ENCODE data around the gene CARD6.
"Not testable (repeated sequence)": the region's sequence is repeated elsewhere in the genome, so short reads cannot be mapped to it uniquely, and the experiment has no call there.

The CARD6 gene

DNA sequence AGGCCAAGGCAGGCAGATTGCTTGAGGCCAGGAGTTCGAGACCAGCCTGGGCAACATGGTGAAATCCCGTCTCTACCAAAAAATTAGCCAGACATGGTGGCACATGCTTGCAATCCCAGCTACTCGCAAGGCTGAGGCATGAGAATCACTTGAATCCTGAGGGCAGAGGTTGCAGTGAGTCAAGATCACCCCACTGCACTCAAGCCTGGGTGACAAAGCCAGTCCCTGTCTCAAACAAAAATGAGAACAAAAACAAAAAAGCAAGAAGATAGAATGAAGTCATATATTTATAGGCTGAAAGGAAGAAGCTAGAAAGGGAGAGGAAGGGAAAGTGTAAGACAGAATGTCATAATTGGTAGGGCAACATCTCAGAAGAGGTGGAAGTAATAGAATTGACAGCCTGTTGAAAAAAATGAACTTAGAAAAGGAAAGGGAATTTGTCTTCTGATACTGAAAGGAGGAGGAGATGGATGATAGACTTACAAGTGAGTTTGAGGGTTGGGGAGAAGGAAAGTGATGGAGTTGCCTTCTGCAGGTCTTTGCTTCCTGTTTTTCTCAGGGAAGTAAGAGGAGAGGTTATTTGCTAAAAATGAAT is 32.2 kb downstream of the CARD6 start:
- no peak for DNase-seq

DNA sequence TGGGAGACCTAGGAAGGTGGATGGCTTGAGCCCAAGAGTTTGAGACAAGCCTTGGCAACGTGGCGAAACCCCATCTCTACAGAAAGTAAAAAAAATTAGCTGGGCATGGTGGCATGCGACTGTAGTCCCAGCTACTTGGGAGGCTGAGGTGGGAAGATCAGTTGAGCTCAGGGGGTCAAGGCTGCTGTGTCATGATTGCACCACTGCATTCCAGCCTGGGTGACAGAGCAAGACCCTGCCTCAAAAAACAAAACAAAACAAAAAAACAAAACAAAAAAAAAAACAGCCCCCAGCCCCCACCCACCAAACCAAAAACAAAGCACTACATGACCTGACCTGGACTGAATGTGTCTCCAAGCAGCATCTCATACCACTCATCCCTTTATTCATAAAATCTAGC is 34.8 kb downstream of the CARD6 start:
- no peak for DNase-seq

DNA sequence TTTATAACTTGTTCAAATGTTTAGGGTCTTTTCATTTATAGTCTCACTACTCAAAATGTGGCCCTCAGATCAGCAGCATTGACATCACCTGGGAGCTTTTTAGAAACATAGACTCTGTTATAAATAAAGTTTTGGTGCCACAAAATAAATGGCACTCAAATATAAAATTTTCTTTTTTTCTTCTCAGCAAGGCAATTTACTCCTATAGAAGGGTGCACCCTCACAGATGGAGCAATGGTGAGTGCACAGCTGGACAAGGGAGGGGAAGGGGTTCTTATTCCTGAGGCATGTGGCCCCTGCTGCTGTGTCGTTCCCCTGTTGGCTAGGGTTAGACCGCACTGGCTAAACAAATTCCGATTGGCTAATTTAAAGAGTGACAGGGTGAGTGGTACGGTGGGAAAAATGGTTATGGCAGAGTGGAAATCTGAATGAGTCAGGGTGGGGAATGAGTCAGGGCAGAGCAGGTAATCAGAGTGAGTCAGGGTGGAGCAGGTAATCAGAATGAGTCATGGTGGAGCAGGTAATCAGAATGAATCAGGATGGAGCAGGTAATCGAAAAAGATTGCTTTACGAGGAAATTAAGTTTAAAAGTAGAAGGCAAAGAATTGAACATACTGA is 36.3 kb downstream of the CARD6 start:
- DNase-seq: no peak

DNA sequence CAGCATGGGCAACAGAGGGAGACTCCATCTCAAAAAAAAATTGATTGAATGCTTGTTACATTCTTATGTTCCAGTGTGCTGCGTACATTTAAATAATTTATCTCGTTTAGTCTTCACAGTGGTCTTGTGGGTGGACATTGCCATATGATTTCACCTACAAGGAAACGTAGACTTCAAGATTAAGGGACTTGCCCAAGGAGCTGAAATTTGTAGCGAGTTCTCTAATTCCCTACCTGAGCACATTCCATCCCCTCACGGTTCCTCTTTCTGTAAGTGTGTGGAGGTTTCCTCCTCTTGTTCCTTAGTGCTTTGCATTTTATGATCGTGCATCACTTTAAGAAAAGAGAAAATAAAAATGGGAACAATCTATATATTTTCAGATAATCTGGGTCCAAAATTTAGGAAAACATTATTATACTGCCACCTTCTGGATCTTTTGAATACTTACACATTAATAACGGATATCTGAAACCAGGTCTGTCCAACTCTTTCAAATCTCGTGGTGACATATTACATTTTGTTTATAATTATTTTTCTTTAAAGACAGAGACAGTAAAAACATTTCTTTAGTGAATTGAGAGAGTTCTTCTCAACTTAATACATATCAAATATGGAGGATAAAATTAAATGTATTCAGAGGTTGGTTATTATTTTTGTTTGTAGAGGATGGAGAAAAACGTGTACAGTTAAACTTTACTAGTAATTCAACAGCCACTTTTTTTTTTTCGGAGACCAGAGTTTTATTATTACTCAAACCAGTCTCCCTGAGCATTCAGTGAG is 38.2 kb downstream of the CARD6 start:
- DNase-seq: no peak

DNA sequence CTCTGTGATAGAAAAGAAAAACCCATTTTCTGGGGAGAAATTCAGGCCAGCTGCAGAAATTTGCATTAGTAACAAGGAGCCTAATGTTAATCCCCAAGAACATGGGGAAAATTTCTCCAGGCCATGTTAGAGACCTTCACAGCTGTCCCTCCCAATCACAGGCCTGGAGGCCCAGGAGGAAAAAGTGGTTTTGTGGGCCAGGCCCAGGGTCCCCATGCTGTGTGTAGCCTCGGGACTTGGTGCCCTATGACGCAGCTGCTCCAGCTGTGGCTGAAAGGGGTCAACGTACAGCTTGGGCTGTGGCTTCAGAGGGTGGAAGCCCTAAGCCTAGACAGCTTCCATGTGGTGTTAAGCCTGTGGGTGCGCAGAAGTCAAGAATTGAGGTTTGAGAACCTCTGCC is 41.1 kb downstream of the CARD6 start:
- no peak for DNase-seq

DNA sequence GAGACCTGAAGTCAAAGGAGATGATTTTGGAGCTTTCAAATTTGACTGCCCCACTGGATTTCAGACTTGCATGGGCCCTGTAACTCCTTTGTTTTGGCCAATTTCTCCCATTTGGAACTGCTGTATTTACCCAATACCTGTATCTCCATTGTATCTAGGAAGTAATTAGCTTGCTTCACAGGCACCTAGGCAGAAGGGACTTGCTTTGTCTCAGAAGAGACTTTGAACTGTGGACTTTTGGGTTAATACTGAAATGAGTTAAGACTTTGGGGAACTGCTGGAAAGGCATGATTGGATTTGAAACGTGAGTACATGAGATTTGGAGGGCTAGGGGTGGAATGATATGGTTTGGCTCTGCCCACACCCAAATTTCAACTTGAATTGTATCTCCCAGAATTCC is 41.9 kb downstream of the CARD6 start:
- DNase-seq: not testable (repeated sequence)

DNA sequence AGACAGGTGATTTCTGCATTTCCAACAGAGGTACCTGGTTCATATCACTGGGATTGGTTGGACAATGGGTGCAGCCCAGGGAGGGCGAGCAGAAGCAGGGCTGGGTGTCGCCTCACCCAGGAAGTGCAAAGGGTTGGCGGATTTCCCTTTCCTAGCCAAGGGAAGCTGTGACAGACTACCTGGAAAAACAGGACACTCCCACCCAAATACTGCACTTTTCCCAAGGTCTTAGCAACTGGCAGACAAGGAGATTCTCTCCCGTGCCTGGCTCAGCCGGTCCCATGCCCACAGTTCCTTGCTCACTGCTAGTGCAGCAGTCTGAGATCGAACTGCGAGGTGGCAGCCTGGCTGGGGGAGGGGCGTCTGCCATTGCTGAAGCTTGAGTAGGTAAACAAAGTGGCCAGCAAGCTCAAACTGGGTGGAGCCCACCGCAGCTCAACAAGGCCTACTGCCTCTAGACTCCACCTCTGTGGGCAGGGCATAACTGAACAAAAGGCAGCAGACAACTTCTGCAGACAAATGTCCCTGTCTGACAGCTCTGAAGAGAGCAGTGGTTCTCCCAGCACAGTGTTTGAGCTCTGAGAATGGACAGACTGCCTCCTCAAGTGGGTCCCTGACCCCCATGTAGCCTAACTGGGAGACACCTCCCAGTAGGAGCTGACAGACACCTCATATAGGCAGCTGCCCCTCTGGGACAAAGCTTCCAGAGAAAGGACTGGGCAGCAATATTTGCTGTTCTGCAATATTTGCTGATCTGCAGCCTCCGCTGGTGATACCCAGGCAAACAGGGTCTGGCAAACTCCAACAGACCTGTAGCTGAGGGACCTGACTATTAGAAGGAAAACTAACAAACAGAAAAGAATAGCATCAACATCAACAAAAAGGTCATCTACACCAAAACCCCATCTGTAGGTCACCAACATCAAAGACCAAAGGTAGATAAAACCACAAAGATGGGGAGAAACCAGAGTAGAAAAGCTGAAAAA is 54.6 kb downstream of the CARD6 start:
- peak; percentile 50 for DNase-seq

DNA sequence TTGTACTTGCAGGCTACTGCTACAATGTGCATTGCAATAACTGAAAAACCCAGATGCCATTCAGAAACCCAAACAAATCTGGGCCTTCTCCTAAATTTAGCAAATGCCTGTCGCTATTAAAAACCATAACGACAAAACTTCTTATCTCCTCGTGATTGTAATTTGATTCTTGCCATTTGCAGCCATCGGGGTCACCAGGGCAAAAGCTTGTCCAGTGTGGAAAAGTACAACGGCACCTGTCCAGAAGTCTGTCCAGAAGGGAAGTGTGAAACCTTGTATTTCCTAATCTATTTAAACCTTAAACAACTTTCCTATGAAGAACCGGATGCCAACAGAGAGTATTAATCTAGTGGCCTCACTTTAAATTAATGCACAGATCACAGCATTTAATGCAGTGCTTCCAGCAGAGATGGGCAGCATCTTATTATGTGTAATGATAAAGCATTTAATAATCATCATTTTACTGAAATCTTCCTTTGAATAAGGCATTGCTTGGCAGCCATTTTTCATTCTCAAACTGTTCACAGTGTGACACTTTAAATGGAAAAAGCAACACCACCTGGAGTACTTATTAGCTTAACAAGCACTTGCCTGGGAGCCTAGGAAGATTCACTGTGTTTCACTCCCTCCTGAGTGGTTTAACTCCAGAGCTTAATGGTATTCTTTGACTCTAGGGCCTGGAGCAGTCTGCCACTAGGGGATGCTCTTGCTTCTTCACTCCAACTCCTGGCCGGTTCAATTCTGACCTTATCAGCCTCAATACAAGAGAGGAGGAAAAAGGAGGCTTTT is 63.2 kb downstream of the CARD6 start:
- peak; percentile 59 for DNase-seq

DNA sequence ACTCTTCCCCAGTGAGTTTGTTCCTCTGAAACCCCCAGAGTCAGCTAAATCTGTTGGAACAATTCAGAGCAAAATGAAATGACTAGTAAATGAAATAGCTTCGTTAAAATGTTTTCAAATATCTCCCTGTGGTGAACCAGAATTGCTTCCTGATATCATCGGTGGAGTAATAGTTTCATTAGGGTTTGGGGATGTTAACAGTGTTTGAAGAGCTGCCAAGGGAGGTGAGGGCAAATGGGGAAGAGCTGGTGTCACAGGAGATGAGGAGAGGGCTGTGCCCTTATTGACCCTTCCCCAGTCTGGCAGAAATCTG is 63.8 kb downstream of the CARD6 start:
- no peak for DNase-seq

DNA sequence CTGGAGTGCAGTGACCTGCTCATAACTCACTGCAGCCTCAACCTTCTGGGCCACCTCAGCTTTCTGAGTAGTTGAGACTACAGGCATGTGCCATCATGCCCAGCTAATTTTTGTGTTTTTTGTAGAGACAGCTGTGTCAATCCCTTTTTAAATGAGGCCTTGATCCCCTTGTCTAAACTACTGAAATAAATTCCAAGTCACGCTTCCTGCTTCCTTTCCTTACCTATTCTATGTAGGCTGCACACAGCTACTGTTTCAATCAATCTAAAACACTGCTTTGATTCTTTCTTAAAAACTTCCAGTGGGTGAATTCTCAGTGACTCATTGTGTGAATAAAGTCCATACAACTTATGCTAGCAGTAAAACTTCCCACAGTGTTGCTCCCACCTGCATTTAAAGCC is 65.2 kb downstream of the CARD6 start:
- DNase-seq: no peak

DNA sequence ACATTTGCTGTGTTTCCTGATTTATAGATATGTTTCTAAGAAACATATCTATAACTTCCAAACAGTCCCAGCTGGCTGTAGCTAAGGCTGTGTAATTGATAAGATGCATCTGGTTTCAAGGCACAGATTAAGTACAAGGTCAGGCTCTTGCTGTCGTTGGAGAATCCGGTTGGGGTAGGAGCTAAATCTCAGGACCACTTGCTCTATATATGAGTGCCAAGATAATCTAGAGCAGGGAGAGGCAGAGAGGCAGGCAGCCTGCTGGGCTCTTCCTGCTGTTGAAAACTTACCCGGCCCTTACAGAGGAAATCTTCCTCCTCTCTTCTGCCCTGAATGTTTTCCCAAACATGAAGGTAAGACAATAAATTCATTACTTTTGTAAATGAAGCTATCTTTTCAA is 68.1 kb downstream of the CARD6 start, which contains the start of gene C7:
Gene C7 (plus strand): TSS at position 234 of the 400 bp plus-strand sequence. CDS start 114 bp downstream, at position 348.
- DNase-seq: no peak

DNA sequence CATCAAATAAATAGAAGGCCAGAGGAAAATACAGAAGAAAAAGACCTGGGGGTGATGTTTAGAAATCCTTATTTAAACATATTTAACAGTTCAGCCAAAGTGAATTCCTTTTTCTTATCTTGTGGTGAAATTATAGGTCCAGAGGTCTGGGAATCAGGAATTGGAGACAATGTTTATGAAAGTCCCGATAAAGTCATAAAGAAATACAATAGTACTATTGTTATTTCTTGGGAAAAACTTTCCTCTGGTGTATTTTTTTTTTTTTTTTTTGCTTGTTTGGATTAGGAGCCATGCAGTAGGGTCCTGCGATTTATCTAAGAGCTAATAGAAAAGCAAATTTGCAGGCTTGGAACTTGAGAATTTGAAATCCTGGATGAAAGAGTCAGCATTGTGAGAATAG is 68.6 kb downstream of the CARD6 start:
- no peak for DNase-seq
